GM21825 (cell line): Measurements from ENCODE around the gene ADARB2.

Experiments
- ATAC-seq: cut with Tn5 transposase; IDR thresholded peaks from one replicate; pipeline ENCODE4 v1.9.1; 2021; ENCODE audit warnings: mild to moderate bottlenecking, moderate library complexity; ENCODE audit not compliant: unreplicated experiment

The ADARB2 gene

DNA sequence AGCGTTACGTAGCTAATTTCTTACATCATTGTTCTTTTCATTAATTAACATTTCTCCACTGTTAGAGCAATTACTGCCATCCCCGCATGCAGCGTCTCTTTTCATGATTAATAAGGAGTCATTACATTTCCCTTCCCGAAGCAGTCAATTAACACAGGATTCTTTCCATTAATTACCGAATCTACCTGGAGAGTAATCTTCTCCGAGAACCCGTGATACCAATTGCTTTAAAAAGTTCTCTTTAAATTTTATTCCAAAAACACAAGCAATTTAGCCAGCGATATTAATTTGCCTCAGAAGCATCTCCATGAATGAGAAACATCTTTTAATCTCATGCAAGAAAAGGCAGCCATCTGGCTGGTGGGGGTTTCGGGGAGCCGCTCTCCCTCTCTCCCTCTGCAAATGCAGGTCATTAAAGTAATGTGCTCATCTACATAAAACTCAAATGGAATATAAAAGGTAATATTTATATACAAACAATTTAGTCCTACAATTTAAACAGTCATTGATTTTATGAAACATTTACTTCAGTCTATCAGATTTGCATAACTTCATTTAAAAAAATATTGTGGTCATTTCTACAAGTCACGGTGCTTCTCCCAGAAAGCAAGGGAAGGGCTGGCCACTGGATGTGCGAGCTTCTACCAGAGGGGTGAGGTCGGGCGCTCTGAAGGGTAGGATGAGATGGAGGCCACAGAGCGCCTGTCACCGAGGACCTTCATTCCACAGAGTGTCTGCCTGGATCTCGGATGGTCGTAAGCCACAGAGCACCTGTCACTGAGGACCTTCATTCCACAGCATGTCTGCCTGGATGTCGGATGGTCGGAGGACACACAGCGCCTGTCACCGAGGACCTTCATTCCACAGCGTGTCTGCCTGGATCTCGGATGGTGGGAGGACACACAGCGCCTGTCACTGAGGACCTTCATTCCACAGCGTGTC, 536.2 kb downstream of the ADARB2 start:
- no peak for ATAC-seq

DNA sequence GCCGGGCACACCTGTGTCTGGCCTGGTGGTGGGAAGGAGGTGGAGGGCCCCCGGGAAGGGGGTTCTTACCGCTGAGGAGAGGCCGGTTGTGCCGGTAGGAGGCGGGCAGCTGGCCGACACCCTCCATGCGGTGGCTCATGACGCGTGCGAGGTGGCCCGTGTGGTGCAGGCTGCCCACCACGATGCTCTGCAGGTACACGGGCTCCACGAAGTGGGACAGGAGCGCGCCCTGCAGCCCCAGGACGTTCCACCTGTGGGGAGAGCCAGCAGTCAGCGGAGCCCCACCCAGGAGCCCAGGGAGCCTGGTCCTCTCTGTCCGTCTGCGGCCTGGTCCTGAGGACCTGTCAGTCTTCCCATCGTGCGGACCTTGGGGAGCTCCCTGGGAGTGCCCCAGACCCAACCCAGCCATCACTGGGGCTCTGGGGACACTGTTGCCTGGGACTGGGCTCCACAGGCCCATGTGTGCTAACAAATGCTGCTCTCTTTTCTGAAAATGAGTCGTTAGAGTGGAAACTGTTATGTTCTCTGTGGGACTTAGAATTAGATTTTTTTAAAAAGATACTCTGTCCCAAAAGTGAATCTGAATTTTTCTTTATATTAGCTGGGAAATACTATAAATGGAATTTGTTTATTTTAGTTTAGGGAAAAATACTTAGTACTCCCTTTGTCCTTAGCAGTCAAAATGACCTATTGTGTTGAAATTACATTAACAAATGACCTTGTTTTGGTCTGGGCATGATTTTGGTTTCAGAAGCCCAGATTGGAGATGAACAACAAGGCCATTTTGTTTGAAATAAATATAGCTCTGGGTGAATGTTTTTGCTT, 537.2 kb downstream of the ADARB2 start:
- ATAC-seq = no peak

DNA sequence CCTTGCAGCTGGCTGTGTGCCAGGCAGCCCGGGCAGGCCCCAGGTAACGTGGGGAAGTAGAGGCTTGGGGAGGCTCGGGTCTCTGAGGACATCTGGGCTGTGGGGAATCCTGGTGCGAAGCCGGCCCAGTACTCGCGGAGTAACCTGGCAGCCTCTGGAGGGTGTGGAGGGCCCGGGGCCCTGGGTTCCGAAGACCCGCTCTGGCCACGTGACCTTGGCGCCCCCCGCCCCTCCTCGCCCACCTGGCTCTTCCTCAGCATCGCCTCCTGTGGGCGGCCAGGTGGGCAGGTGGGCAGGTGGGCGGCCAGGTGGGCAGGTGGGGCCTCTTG, 538.0 kb downstream of the ADARB2 start:
- ATAC-seq = no peak

DNA sequence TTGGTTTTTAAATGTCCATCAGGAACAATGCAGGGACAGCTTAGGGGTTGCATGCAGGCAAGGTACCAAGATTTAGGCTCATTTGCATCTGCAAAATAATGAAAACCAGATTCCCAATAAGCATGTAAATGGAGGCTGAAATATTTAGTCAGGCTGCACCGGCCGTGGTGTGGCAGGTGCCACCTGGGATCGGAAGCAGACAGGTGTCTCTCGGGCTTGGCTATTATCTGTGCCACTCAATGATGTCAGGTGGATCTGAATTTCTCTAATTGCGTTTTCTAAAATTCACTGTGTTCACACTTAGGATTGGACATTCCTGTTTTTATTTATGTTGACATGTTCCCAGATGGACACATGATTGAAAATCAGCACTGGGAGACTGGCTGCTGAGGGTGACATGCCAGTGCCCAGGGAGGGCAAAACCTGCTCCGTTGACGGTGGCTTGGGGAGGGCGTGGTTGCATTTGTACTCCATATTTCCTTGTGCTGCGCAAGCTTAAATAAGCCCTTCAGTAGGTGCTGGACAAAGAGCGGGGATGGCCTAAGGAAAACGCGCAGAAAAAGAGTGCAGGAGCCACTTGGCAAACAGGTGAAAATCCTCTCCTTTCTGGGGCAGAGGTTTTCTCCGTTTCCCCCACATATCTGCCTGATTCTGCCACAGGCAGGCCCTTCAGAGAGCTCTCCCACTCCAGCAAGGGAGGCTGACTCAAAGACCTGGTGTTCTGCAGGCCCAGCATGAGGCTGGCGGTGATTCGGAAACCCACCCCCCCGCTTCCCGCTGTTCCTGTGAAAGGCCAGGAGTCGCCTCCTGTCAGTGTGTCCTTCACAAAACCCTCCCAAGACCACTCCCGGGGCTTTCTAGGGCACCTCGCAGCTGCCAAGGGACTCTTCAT, 538.6 kb downstream of the ADARB2 start:
- ATAC-seq = no peak

DNA sequence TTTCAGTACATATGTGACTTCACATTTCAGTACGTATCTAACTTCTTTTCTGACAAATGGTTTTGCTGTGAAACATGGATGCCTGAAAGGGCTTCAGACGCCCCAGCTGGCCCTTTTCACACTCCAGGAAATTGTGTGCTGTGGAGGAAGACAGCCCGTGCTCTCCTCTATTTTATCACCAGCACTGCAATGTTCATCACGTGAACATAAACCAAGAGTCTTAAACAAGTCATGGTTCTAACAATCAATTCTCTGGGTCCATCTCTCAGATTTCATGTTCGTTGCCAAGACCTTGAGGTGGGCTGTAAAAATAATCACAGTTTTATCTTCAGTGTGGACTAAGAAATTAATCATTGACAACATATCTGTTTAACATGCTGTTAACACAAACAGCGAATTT, 539.9 kb downstream of the ADARB2 start:
- no peak for ATAC-seq

DNA sequence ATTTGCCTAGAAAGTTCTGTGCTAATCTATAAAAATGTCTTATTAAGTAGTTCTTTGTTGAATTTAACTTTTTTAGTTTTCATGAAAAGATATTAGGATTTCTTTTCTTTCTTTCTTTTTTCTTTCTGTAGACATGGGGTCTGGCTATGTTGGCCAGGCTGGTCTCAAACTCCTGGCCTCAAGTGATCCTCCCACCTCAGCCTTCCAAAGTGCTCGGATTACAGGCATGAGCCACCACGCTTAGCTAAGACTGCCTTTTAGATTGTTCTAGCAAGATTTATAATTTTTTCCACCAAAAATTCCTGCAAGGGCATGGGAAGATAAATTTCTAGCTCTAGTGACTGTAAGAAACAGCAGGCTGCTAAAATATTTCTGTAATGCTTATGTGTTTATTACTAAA, 540.7 kb downstream of the ADARB2 start:
- no peak for ATAC-seq

DNA sequence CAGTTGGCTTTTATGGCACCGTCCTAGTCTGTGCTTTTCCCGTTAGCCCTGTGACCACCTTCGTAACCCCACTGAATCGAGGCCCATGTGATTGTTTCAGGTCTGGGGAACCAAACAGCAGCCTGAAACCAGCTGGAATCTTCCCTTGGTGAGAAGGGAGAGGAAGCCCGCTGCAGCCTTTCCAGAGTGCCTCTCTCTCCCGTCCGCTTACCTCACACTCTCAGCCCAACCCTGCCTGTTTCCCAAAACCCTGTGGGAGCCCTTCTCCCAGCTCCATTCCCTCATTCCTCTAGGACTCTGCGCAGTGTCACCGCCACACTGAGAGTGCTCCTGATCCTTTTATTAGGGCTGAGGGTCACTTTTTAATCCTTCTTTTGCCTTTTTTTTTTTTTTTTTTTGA, 541.5 kb downstream of the ADARB2 start:
- ATAC-seq = no peak

DNA sequence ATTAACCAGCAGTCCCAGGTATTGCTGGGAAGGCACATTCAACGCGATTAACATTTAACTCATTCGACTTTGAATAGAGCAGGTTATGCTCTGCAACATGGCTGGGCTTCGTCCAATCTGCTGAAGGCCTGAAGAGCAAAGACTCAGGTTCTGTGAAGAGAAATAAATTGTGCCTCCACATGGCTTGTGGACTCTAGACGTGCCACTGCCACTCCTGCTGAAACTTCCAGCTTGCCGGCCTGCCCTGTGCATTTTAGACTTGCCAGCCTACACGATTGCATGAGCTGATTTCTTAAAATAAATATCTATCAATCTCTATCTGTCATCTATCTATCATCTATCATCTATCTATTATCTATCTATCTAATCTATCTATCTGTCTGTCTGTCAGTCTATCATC, 543.2 kb downstream of the ADARB2 start:
- no peak for ATAC-seq

DNA sequence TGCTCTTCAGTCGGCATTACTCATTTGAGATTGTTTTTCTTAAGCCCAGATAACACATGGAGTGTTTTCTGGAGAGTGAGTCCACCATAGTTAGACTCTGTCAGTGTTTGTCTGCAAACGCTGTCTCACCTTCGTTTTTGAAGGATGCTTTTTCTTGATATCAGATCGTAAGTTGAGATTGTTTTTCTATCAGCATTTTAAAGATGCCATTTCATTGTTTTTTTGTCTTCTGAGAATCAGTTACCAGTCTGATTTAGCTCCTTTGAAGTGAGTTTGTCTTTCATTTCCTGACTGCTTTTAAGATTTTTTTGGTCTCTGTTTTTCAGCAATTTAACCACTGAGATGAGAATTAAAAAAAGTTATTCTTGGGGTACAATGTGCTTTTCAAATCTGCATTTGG, 543.8 kb downstream of the ADARB2 start:
- ATAC-seq = no peak

DNA sequence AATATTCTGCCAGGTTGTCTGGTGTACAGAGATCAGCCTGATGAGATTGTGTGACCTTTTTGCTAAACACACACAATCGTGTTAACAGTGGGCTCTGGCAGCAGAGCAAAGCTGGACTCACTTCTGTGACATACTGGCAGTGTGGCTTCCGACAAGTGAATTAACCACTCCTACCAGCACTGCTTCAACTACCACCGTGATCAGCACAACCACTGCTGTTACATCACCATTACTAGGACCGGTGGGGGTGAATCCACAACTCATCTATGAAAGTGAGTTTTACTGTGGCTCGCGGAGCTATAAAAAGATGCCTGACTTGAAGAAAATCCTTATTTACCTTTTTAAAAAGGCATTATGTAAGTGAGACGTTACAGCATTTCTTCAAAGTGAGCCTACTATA, 545.6 kb downstream of the ADARB2 start:
- no peak for ATAC-seq

DNA sequence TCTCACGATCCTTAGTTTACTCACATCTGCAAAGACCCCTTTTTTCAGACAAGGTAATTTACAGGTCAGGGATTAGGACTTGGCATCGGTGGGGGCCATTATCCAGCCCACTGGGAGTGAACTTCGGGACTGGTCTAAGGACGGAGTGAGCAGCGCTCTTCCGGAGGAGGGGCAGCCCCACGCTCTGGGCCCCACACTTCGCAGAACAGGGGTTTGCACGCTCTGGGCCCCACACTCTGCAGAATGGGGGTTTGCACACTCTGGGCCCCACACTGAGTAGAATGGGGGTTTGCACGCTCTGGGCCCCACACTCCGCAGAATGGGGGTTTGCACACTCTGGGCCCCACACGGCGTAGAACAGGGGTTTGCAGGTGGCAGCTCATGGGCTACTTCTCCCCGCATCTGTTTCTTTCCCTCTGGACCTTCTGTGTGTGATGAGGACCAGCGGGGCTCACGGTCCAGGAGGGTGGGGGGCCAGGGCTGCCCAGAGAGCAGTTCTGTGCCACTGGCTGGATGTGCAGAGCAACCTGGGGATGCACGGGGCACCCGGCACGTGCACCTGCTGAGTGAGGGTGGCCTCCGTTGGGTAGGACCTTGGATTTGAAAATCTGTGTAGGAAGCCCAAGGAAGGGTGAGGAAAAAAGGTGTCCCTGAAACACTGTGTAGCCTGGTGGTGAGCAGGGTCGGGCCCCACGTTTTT, 546.4 kb downstream of the ADARB2 start:
- no peak for ATAC-seq

DNA sequence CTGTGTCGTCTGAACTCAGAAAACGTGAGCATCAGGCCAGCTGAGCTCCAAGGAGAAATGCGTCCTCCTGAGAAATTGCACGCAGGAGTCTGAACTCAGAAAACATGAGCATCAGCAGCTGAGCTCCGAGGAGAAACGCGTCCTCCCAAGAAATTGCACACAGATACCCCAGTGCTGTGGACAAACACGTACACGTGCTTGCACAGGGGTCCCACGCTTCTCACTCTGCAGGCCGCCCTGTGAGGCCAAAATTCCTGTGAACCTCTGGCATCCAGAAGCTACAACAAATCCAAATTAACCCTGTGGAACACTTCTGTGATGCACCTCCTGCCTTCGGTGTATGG, 547.3 kb downstream of the ADARB2 start:
- ATAC-seq = no peak

DNA sequence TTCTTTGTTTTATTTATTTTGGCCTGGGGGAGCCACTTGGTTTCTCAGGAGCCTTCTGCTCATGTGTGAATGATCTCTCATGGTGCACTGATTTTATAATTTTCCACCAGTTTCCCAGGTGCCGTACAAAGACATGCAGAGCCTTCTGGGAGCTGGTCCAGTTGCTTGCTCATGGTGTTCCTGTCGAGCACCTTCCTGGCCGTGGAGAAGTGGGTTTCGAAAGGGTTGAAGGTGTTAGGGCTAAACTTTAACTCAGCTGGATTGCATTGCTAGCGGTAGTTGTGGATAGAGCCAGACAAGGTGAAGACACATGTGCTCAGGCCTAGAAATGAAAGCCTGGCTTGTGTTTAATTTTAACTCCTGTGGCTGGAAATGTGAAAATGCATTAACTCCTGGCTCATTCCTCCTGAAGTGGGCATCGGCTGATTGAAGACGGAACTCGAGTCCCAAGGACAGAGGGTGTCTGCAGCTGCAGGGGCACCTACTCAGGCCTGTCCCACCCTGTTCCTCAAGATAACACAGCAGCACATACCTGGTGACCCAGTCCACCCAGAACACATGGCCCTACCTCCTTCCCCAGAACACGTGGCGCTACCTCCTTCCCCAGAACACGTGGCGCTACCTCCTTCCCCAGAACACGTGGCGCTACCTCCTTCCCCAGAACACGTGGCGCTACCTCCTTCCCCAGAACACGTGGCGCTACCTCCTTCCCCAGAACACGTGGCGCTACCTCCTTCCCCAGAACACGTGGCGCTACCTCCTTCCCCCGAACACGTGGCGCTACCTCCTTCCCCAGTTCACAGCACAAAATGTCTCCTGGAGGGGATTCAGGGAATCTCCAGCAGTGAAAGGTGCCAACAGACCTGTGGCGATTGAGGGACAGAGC, 547.9 kb downstream of the ADARB2 start:
- ATAC-seq = no peak

DNA sequence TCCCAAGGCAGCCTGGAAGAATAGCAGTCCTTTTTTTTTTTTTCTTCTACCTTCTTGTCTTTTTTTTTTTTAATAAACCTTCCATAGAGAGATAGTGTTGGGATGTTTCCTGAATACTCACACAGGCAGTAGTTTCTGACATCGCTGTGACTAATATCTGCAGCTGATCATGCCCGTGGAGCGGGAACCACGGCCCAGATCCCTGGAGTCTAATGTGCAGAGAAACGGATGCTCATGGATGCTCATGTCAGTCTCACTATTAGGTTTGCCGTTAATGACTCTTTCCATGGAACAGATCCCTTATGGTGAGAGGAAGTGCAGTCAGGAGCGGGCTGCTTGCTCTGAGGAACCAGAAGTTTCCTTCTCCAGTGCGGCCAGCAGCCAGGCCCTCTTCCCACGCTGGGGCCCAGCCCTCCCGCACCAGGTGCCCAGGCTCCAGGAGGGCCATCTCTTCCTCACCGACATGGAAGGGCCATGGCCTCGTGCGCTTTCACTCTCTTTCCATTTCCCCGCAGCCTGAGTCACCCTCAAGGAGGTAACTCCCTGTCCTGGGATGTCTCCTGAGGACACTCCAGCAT, 548.7 kb downstream of the ADARB2 start:
- ATAC-seq = no peak

DNA sequence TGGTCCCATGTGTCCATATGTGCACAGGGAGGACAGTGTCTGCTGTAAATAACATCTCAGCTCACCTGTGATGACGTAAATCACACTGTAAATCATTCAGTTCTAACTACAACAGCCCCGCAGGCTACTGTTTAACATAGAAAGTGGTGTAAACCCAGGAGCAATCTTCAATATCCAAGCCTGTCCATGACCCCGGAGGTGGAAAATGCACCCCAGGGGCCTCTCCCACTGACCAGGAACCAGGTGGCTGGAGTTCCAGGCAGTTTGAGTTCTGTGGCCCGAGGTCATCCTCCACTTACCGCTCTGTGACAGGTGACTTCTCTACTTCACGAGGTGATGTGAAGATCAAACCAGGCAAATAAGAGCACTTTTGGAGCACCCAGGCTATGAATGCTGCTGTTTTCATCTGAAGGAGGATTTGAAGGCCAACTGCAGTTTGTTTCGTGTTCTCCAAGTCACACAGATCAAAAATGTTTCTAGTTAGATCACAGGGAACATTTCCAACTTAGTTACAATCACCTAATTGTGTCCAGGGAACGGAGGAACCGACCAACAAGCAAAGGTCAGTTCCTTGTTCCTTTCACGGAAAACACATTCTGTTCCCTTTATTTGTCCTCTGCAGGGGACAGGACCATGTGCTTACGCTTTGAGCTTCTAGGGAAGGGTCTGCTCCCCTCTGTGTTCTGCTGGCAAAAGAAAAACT, 549.3 kb downstream of the ADARB2 start:
- no peak for ATAC-seq

DNA sequence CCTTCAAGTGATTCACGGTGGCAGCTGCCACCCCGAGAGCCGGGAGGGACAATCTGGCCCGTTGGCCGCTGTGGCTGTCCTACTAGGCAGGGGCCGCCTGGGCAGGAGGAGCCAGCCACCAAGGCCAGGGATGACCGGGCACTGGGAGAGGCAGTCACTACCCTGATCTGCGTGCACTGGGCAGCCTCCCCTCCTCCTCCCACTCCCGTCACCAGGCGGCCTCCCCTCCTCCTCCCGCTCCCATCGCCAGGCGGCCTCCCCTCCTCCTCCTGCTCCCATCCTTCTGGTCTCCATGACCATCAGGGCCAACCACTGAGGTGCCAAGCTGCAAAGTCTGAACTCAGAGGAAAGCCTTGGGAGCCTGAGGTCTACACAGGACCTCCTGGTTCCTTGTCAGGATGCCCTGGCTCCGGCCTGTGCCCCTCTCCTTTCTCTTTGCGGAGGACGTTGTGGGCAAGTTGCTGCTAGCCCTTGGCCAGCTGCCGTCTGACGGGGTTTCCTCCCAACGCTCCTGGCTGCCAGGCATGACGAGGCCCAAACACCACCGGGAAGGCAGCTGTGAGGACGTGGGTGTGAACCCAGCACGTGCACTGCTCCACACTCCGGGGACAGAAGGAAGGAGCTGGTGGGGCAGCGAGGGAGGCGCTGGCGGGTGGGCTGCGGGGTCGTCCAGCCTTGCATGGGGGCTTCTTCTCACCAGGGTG, 550.0 kb downstream of the ADARB2 start:
- ATAC-seq = no peak

DNA sequence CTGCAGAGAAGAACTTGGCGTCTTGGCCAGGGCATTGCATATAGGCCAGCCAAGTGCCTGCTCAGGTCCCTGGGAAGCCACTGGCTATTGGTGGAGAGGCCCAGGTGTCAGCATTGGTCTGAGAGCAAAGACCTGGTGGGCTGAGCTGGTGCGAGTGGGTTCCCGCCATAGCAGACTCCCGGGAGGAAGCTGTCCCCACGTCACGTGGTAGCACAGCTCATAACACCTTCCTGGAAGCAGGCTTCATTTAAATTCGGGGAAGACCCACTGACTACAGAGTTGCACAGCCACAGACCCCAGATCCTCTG, 550.7 kb downstream of the ADARB2 start:
- no peak for ATAC-seq

DNA sequence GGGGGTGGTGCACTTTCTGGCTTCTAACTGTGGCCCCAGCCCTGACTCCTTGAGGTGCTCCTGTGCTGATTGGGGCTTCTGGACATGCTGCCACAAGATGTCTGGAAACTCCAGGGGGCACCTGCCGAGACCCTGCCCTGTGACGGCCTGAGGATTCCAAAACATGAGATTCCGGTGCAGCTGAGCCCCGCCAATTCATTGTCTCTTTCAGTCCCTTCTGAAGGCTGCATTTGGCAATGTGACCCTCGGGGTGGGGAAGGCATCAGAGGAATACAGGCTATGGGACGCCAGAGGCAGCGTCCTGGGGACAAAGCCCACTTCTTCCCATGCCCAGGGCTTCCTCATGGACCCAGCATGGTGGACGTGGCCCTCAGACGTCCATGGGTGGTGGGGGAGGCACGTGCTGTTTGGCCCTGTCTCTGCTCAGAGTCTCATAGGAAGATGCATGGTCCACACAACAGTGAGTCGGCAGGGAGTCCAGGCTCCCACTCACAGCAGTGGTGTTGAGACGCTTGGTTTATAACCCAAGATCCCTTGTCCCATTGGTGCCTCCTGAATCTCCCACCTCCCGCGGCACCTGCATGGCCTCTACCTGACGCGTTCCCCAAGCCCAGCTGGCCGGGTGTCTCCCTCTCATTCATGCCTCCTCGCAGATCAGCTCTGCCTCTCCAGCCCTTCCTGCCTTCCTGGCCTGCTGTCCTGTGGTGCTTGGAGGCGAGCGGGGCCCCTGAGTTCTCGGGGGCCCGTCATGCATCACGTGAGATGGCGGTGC, 551.2 kb downstream of the ADARB2 start:
- ATAC-seq = no peak
